HG03571 (cell line): ENCODE data around the gene CDH4.
"Not testable (repeated sequence)": the region's sequence is repeated elsewhere in the genome, so short reads cannot be mapped to it uniquely, and the experiment has no call there.

Source experiments
- ATAC-seq: cut with Tn5 transposase; IDR thresholded peaks from one replicate; pipeline ENCODE4 v1.9.1; 2021; ENCODE audit not compliant: unreplicated experiment

CDH4 gene

GRCh38 chr20:61253640-61254511 is 1.8 kb downstream of the CDH4 start:
- ATAC-seq = no peak

GRCh38 chr20:61254881-61255626 is 3.0 kb downstream of the CDH4 start:
- ATAC-seq = no peak

DNA sequence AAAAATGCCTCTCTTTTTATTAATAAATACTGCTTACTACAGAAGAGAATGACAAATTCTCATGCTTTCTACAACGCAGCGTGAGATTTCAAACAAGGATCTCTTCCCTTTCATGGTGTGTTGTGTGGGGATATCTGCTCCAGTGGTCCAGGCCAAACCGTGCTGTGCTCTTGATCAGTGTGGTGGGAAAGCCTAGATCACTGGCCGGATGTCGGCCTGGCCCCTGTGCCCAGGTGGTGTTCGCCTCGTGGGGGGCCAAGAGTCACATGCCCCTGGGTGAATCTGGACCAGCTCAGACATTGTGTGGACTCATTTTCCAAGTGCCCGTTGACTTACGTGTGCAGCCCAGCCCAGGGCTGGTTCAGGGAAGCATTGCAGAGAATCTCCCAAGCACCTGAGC is 4.3 kb downstream of the CDH4 start:
- no peak for ATAC-seq

DNA sequence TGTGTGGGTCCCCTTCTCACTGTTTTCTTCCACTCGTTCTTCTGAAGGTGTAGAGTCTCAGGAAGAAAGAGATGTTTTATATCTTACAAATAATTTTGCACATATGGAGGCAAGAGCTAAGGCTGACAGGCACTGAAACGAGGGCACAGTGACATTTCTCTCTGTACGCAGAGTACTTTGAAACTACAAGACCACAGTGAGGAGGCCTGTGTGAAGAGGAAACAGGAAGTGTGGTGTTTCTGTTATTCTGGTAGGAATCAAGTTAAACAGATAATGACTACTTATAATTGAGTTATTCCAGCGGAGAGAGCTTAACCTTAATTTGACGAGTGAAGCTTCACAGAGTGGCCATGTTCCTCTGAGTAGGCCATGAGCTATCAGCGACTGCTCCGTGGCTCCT is 4.8 kb downstream of the CDH4 start:
- ATAC-seq = no peak

- no peak for ATAC-seq
Observed at GRCh38 chr20:61257611-61258010, 5.5 kb downstream of the CDH4 start.

GRCh38 chr20:61259741-61260140 is 7.7 kb downstream of the CDH4 start:
- no peak for ATAC-seq

- ATAC-seq = no peak
Observed at GRCh38 chr20:61260905-61261304, 8.8 kb downstream of the CDH4 start.

GRCh38 chr20:61262036-61262435 is 10.0 kb downstream of the CDH4 start:
- no peak for ATAC-seq

- ATAC-seq = no peak
Observed at GRCh38 chr20:61262514-61262913, 10.5 kb downstream of the CDH4 start.

DNA sequence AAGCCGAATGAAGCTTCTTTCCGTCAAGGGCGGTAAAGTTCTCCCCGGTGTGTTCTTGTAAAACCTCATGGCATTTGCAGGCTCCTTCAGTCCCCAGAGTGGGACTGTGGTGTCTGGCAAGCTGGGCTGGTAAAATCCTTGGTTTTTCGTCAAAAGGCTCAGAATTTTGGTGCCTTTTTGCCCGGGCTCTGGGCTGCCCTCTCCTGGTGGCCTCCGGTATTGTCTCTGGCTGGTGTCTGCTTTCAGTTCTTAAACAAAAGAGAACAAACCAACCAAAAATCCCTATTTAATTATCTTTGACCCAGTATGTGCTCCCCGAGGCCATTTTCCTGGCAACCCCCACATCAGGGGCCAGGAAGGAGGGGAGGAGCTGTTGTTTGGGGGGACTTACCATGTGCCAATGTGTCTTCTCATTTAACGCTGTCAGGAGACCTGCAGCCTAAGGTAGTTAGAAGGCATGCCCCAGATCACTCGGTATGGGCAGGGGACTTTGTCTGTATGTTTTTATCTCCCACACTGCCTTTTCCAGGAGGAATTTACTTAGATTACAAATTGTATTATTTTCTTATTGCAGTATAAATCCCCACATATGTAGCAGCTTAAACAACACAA is 11.1 kb downstream of the CDH4 start:
- no peak for ATAC-seq

- ATAC-seq = no peak
Observed at GRCh38 chr20:61263938-61264337, 11.9 kb downstream of the CDH4 start.

DNA sequence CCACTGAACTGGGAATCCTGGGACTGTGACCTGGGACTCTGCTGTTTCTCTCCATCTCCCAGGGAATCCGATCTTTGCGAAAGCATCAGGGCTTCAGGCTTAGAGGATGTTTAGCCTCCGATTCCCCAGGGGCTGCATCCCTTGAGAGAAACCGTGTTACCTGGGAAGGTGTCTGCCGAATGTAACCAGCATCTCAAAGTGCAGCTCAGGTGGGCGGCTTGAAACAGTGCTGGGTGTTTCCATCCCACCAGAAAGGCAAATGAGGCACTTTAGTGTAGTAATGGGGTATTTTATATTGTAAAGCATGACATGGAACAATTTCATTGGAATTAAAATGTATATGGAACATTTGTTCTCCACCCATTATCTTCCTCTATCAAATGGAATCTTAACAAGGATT is 15.2 kb downstream of the CDH4 start:
- ATAC-seq = no peak

GRCh38 chr20:61268024-61268423 is 16.0 kb downstream of the CDH4 start:
- ATAC-seq = no peak

DNA sequence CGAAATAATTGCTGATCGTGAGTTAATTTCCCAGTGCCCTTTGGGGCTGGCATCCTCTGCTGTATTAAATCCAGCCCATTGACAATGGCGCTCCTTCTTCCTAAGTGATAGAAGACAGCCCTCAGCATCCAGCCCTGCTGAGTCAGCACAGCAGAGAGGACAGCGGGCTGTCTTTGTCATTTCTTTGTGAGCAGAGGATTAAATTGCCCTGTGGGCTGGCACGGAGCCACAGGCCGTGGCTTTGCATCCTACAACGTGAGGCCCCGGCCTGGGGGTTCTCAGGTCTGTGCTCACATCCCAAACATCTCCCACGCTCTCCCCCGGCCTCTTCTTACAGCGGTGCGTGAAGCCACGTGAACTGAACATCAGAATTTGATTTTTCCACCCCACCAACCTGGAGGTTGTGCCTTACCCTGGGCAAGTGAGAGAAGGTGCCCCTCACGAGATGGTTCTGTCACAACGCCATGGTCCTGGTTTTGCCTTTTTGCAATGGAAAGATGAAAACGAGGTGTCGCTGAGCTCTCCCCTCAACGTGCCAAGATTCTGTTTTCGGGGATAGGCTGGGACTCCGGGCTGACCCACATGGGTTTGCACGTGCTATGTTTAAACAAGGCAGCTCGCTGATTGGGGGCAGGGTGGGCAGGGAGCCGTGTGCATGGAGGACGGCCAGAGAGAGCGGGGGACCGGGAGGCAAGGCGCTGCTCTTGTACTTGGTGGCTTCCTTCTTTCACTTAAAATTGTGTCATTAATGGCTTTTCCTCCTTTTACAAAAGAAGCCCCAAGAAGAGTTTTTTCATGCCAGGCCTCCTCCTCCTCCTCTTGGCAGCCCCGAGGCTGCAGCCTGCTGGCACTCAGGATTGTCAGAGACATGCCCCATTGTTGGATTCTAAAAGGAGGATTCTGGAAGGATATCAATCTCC is 19.5 kb downstream of the CDH4 start:
- ATAC-seq = no peak

DNA sequence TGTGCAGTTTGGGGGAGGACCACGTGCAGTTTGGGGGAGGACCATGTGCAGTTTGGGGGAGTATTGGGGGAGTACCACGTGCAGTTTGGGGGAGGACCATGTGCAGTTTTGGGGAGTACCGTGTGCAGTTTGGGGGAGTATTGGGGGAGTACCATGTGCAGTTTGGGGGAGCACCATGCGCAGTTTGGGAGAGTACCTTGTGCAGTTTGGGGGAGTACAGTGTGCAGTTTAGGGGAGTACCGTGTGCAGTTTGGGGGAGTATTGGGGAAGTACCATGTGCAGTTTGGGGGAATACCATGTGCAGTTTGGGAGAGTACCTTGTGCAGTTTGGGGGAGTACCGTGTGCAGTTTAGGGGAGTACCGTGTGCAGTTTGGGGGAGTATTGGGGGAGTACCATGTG is 21.0 kb downstream of the CDH4 start:
- not testable (repeated sequence) for ATAC-seq

DNA sequence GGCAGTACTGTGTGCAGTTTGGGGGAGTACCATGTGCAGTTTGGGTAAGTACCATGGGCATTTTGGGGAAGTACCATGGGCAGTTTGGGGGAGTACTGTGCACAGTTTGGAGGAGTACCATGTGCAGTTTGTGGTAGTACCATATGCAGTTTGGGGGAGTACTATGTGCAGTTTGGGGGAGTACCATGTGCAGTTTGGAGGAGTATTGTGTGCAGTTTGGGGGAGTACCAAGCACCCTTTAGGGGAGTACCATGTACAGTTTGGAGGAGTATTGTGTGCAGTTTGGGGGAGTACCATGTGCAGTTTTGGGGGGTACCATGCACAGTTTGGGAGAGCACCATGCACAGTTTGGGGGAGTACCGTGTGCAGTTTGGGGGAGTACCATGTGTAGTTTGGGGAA is 21.6 kb downstream of the CDH4 start:
- ATAC-seq = not testable (repeated sequence)

GRCh38 chr20:61274326-61274725 is 22.3 kb downstream of the CDH4 start:
- ATAC-seq = no peak

DNA sequence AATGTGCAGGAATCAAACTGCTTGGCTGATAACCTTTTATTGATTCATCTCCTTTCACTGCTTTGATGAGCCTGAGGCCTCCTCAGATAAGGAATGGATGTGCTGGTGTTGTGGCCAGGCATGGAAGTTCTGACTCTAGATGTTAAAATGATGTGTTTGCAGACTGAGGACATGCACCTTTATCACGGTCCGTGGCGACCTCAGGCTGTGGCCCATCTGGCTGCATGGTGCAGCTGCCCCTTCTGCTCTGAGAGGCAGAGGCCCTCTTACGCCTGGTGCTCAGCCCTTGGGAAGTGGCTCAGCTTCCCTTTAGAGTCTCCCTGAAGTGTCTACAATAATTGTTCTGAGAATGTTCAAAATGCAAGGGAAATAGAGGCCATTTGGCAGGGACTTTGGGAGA is 26.2 kb downstream of the CDH4 start:
- no peak for ATAC-seq

DNA sequence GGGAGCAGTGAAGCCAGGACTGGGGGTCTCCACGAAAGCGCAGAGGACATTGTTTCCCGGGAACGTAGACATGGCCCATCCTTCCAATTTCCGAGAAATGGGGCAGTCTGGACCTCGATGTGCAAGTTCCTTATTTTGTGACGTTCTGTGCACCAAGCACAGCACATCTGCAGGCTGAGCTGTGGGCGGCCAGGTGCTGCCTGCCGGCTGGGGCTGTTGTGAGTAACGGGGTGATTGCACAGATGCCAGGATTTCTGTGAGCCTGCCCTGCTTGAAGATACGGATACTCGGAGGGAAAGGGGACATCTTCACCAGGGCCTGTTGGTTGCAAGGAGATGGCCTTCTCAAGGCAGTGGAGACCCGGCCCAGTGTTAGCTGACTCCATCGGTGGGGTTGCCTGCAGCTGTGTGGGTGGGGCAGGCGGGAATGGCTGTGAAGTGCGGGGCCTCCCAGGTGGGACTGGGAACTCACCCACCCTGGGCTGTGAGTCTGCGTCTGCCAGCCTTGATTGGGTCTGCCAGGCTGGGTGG is 27.6 kb downstream of the CDH4 start:
- ATAC-seq = no peak

GRCh38 chr20:61280217-61280980 is 28.3 kb downstream of the CDH4 start:
- ATAC-seq = no peak
